SK-N-MC (cell line): Measurements from ENCODE around the gene GSTA2.
"Not testable (repeated sequence)": the region's sequence is repeated elsewhere in the genome, so short reads cannot be mapped to it uniquely, and the experiment has no call there.

Experiments
- EZH2 ChIP-seq: fragments of 200-600 bp; sonication (generic); IDR thresholded peaks from one replicate; pipeline ENCODE4 v1.6.1; 2017; ENCODE audit warnings: antibody characterized with exemption
- FOXP2 ChIP-seq: optimal IDR thresholded peaks from 2 replicates; pipeline ENCODE3; 2011; ENCODE audit warnings: mild to moderate bottlenecking, moderate library complexity; ENCODE audit not compliant: insufficient read depth; ENCODE audit errors: extremely low read length, control extremely low read depth
- POLR2AphosphoS5 ChIP-seq: IDR thresholded peaks from 2 replicates; pipeline ENCODE4 v1.6.1; 2012; ENCODE audit warnings: mild to moderate bottlenecking, low read depth, low read length, borderline replicate concordance

- TF ChIP-seq EZH2, POLR2AphosphoS5, FOXP2: not testable (repeated sequence)
Observed at GRCh38 chr6:52704781-52705502, 58.3 kb downstream of the GSTA2 start.
